ENCODE measurements around the gene SH3BP5.

SH3BP5 gene

GRCh38 chr3:15284121-15284889, 48.1 kb downstream of the SH3BP5 start:
- 98% methylated on average over 5 of the region's 5 CpGs for WGBS
- Histone ChIP-seq H3K4me3 (ENCODE audit: low read length) (no peak overlapping the region), H3K27me3 (ENCODE audit: insufficient read depth, low read length) (no peaks in the 10 kb centered on the region), H3K4me1 (ENCODE audit: insufficient read depth, low read length) (peaks cover 14% of the 10 kb centered on the region), H3K36me3 (ENCODE audit: insufficient read depth, low read length) (no peaks in the 10 kb centered on the region), H3K9ac (ENCODE audit: low read depth, low read length) (no peak overlapping the region), H3K9me3 (ENCODE audit: insufficient read depth, low read depth, low read length) (no peaks in the 10 kb centered on the region), H3K27ac (ENCODE audit: low read depth, low read length) (no peak overlapping the region)

GRCh38 chr3:15283702-15284101, 48.7 kb downstream of the SH3BP5 start:
- H3K27me3 ChIP-seq (ENCODE audit: insufficient read depth, low read length), result no peaks in the 10 kb centered on the region
- H3K9me3 ChIP-seq (ENCODE audit: insufficient read depth, low read depth, low read length), result no peaks in the 10 kb centered on the region
- no peak overlapping the region for H3K27ac ChIP-seq (ENCODE audit: low read depth, low read length)
- WGBS, result 80% methylated on average over 1 of the region's 1 CpG
- no peaks in the 10 kb centered on the region for H3K36me3 ChIP-seq (ENCODE audit: insufficient read depth, low read length)
- no peak overlapping the region for H3K9ac ChIP-seq (ENCODE audit: low read depth, low read length)
- peaks cover 14% of the 10 kb centered on the region for H3K4me1 ChIP-seq (ENCODE audit: insufficient read depth, low read length)
- H3K4me3 ChIP-seq (ENCODE audit: low read length), result no peak overlapping the region

GRCh38 chr3:15281817-15282216, 50.6 kb downstream of the SH3BP5 start:
- 96% methylated on average over 9 of the region's 9 CpGs for WGBS
- H3K4me3 ChIP-seq (ENCODE audit: low read length), result no peak overlapping the region
- H3K27ac ChIP-seq (ENCODE audit: low read depth, low read length), result no peak overlapping the region
- H3K27me3 ChIP-seq (ENCODE audit: insufficient read depth, low read length), result no peaks in the 10 kb centered on the region
- H3K9me3 ChIP-seq (ENCODE audit: insufficient read depth, low read depth, low read length), result no peaks in the 10 kb centered on the region
- H3K36me3 ChIP-seq (ENCODE audit: insufficient read depth, low read length), result no peaks in the 10 kb centered on the region
- no peak overlapping the region for H3K9ac ChIP-seq (ENCODE audit: low read depth, low read length)
- H3K4me1 ChIP-seq (ENCODE audit: insufficient read depth, low read length), result peaks cover 24% of the 10 kb centered on the region

GRCh38 chr3:15280853-15281532, 51.4 kb downstream of the SH3BP5 start:
- Histone ChIP-seq H3K4me3 (ENCODE audit: low read length) (no peak overlapping the region), H3K4me1 (ENCODE audit: insufficient read depth, low read length) (peaks cover 22% of the 10 kb centered on the region), H3K9ac (ENCODE audit: low read depth, low read length) (no peak overlapping the region), H3K27ac (ENCODE audit: low read depth, low read length) (no peak overlapping the region), H3K27me3 (ENCODE audit: insufficient read depth, low read length) (no peaks in the 10 kb centered on the region), H3K9me3 (ENCODE audit: insufficient read depth, low read depth, low read length) (no peaks in the 10 kb centered on the region), H3K36me3 (ENCODE audit: insufficient read depth, low read length) (no peaks in the 10 kb centered on the region)
- 95% methylated on average over 10 of the region's 10 CpGs for WGBS

- H3K4me3 ChIP-seq (ENCODE audit: low read length), result no peak overlapping the region
- H3K9me3 ChIP-seq (ENCODE audit: insufficient read depth, low read depth, low read length), result no peaks in the 10 kb centered on the region
- H3K36me3 ChIP-seq (ENCODE audit: insufficient read depth, low read length), result no peaks in the 10 kb centered on the region
- 89% methylated on average over 12 of the region's 12 CpGs for WGBS
- no peak overlapping the region for H3K9ac ChIP-seq (ENCODE audit: low read depth, low read length)
- peaks cover 16% of the 10 kb centered on the region for H3K4me1 ChIP-seq (ENCODE audit: insufficient read depth, low read length)
- H3K27me3 ChIP-seq (ENCODE audit: insufficient read depth, low read length), result no peaks in the 10 kb centered on the region
- H3K27ac ChIP-seq (ENCODE audit: low read depth, low read length), result no peak overlapping the region
These were observed 52.5 kb downstream of the SH3BP5 start for GRCh38 chr3:15279671-15280402.

GRCh38 chr3:15279205-15279604, 53.2 kb downstream of the SH3BP5 start:
- H3K9ac ChIP-seq (ENCODE audit: low read depth, low read length), result no peak overlapping the region
- peaks cover 16% of the 10 kb centered on the region for H3K4me1 ChIP-seq (ENCODE audit: insufficient read depth, low read length)
- WGBS, result 92% methylated on average over 4 of the region's 4 CpGs

GRCh38 chr3:15277861-15278500, 54.4 kb downstream of the SH3BP5 start:
- WGBS, result 59% methylated on average over 13 of the region's 13 CpGs
- peaks cover 16% of the 10 kb centered on the region for H3K4me1 ChIP-seq (ENCODE audit: insufficient read depth, low read length)
- no peaks in the 10 kb centered on the region for H3K36me3 ChIP-seq (ENCODE audit: insufficient read depth, low read length)
- H3K9me3 ChIP-seq (ENCODE audit: insufficient read depth, low read depth, low read length), result no peaks in the 10 kb centered on the region
- no peak overlapping the region for H3K4me3 ChIP-seq (ENCODE audit: low read length)
- H3K9ac ChIP-seq (ENCODE audit: low read depth, low read length), result no peak overlapping the region
- no peaks in the 10 kb centered on the region for H3K27me3 ChIP-seq (ENCODE audit: insufficient read depth, low read length)
- no peak overlapping the region for H3K27ac ChIP-seq (ENCODE audit: low read depth, low read length)

More at GRCh38 chr3:15279205-15279604, 53.2 kb downstream of the SH3BP5 start:
- no peaks in the 10 kb centered on the region for H3K9me3 ChIP-seq (ENCODE audit: insufficient read depth, low read depth, low read length)
- H3K4me3 ChIP-seq (ENCODE audit: low read length), result no peak overlapping the region
- H3K27me3 ChIP-seq (ENCODE audit: insufficient read depth, low read length), result no peaks in the 10 kb centered on the region
- no peak overlapping the region for H3K27ac ChIP-seq (ENCODE audit: low read depth, low read length)
- H3K36me3 ChIP-seq (ENCODE audit: insufficient read depth, low read length), result no peaks in the 10 kb centered on the region

GRCh38 chr3:15276028-15276724, 56.2 kb downstream of the SH3BP5 start:
- Histone ChIP-seq H3K27me3 (ENCODE audit: insufficient read depth, low read length) (no peaks in the 10 kb centered on the region), H3K27ac (ENCODE audit: low read depth, low read length) (no peak overlapping the region), H3K36me3 (ENCODE audit: insufficient read depth, low read length) (no peaks in the 10 kb centered on the region), H3K4me3 (ENCODE audit: low read length) (no peak overlapping the region), H3K9ac (ENCODE audit: low read depth, low read length) (no peak overlapping the region), H3K4me1 (ENCODE audit: insufficient read depth, low read length) (peaks cover 16% of the 10 kb centered on the region), H3K9me3 (ENCODE audit: insufficient read depth, low read depth, low read length) (no peaks in the 10 kb centered on the region)
- WGBS, result 92% methylated on average over 11 of the region's 11 CpGs

GRCh38 chr3:15273227-15273626, 59.2 kb downstream of the SH3BP5 start:
- no peaks in the 10 kb centered on the region for H3K27me3 ChIP-seq (ENCODE audit: insufficient read depth, low read length)

GRCh38 chr3:15272426-15273196, 59.8 kb downstream of the SH3BP5 start:
- Histone ChIP-seq H3K9ac (ENCODE audit: low read depth, low read length) (no peak overlapping the region), H3K4me1 (ENCODE audit: insufficient read depth, low read length) (0 out of 2 replicates have a peak, but pooled peaks cover 4% of the 10 kb centered on the region), H3K27me3 (ENCODE audit: insufficient read depth, low read length) (no peaks in the 10 kb centered on the region), H3K9me3 (ENCODE audit: insufficient read depth, low read depth, low read length) (no peaks in the 10 kb centered on the region), H3K27ac (ENCODE audit: low read depth, low read length) (no peak overlapping the region), H3K36me3 (ENCODE audit: insufficient read depth, low read length) (no peaks in the 10 kb centered on the region), H3K4me3 (ENCODE audit: low read length) (no peak overlapping the region)
- WGBS, result 63% methylated on average over 7 of the region's 7 CpGs

More at GRCh38 chr3:15273227-15273626, 59.2 kb downstream of the SH3BP5 start:
- no peaks in the 10 kb centered on the region for H3K36me3 ChIP-seq (ENCODE audit: insufficient read depth, low read length)
- H3K4me1 ChIP-seq (ENCODE audit: insufficient read depth, low read length), result peaks cover 8% of the 10 kb centered on the region
- H3K4me3 ChIP-seq (ENCODE audit: low read length), result no peak overlapping the region
- no peaks in the 10 kb centered on the region for H3K9me3 ChIP-seq (ENCODE audit: insufficient read depth, low read depth, low read length)
- WGBS, result 94% methylated on average over 5 of the region's 5 CpGs
- H3K9ac ChIP-seq (ENCODE audit: low read depth, low read length), result no peak overlapping the region
- no peak overlapping the region for H3K27ac ChIP-seq (ENCODE audit: low read depth, low read length)
